HG02623 (cell line): Measurements from ENCODE around the gene EGFL8.
"Not testable (repeated sequence)": the region's sequence is repeated elsewhere in the genome, so short reads cannot be mapped to it uniquely, and the experiment has no call there.

ENCODE experiments used
- ATAC-seq: cut with Tn5 transposase; IDR thresholded peaks from one replicate; pipeline ENCODE4 v1.9.1; 2021; ENCODE audit warnings: moderate library complexity; ENCODE audit not compliant: unreplicated experiment

The EGFL8 gene

DNA sequence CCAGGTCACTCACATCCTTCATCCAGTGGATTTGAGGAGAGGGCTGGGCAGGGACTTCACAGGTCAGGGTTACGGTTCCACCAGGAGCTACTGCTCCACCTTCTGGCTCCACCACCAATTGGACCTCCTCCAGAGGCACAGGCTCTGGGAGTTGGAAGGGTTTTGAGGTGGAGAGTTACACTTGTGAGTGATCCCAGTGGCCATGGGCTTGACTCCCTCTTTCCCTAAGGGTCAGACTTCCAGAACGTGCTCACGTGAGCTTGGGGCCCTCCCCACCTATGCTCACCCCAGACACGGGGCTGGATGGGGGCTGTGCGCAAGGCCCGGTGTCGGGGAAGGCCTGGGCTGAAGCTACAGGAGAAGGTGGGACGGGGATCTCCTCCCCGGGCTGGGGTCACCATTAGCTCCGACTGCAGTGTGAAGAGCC lies 18.2 kb downstream of the EGFL8 start:
- no peak for ATAC-seq

- no peak for ATAC-seq
Measured at GRCh38 chr6:32183030-32183429, 18.6 kb downstream of the EGFL8 start.

DNA sequence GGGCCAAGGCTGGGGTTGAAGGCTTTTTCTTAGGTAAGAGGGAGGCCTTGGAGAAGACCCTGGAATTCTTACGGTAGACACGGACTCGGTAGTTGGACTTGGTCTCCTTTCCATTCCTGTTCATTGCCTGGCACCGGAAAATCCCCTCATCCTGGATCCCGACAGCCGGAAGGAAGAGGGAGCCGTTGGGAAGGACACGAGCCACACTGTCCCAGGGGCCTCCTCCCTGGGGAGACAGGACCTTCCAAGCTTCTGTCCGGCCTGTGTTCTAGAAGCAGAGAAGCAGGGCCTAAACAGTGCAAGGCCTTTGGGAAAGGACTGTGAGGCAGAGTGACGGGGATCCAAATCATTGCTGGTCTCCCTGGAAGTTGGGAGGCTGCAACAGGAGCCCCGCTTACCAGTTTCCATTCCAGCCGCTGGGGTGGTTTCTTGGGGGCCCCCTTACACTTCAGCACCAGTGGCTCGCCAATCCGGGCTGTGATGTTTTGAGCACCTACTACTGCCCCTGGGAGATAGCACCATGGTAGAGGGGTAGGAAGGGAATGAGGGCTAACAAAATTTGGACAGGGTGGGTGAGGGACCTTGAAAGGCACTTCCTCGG lies 19.2 kb downstream of the EGFL8 start:
- no peak for ATAC-seq

DNA sequence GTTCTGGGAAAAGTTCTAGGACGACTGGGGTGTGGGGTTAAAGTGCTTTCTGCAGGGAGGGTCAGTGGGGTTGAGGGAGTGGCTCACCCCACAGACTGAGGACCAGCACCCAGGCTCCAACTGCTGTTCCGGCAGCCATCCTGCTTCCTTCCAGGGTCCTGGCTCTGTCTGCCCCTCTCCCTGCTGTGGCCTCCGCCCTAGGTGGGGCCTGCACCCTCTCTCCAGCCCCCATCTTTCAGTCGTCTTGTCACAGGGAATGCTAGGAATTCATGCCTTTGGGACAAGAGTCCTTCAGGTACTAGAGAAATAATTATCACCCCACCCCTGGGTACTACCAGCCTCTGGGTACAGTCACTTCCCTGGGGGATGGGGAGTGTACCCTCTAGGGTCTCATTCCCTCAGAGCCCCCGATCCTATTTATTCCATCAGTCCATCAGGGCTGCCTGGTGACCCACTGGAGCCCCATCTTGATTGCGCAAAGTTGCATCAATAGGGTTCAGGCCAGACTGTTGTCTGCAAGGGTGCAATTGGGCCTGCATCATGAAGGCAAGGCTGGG lies 19.8 kb downstream of the EGFL8 start, which contains the start of gene AGER:
Gene AGER (minus strand): TSS at position 170 of the 557 bp plus-strand sequence. CDS start 31 bp downstream, at position 139.
- no peak for ATAC-seq

- ATAC-seq: not testable (repeated sequence)
Measured at GRCh38 chr6:32185681-32186131, 21.3 kb downstream of the EGFL8 start.

- ATAC-seq: not testable (repeated sequence)
Measured at GRCh38 chr6:32186151-32186840, 21.9 kb downstream of the EGFL8 start.

GRCh38 chr6:32187009-32187709 lies 22.8 kb downstream of the EGFL8 start:
- no peak for ATAC-seq

GRCh38 chr6:32187725-32188380 lies 23.5 kb downstream of the EGFL8 start:
- ATAC-seq: not testable (repeated sequence)

DNA sequence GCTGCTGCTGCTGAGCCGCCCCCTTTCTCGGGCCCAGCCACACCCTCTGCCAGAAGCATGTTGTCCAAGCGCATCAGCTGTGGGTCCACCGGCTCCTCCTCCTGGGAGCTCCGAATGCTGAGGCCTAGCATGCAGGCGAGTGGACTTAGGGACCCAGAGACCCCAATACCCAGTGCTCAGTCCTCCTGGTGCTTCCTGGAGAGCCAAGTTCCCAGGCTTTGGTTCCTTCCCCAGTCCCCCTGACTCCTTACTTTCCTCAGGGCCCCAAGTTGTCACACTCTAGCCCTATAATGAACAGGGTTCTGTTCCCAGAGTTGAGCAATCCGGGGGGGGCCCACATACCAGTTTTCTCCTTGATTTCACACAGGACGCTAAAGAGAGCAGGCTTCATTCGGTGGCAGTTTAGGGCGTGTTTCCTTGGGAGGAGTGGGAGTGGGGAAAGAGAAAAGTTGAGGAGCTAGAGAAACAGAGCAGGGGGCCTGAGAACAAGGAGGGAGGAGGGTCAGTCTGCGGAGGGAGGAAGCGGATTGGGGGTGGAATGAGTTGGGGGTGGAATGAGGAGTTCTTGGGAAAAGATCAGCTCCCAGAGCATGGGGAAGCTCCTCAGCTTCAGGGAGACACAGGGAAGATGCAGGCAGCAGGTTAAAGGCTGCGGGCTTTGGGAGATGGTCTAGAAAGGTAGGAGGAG lies 24.1 kb downstream of the EGFL8 start:
- no peak for ATAC-seq

GRCh38 chr6:32189069-32189741 lies 24.8 kb downstream of the EGFL8 start:
- no peak for ATAC-seq

- no peak for ATAC-seq
Measured at GRCh38 chr6:32189742-32190053, 25.3 kb downstream of the EGFL8 start.

GRCh38 chr6:32190054-32190851 lies 25.9 kb downstream of the EGFL8 start, which contains the start of gene PBX2:
TSS of gene PBX2 (minus strand) at chr6:32190202. CDS start at chr6:32189915, 287 bp downstream.
- ATAC-seq: peak; percentile 60

DNA sequence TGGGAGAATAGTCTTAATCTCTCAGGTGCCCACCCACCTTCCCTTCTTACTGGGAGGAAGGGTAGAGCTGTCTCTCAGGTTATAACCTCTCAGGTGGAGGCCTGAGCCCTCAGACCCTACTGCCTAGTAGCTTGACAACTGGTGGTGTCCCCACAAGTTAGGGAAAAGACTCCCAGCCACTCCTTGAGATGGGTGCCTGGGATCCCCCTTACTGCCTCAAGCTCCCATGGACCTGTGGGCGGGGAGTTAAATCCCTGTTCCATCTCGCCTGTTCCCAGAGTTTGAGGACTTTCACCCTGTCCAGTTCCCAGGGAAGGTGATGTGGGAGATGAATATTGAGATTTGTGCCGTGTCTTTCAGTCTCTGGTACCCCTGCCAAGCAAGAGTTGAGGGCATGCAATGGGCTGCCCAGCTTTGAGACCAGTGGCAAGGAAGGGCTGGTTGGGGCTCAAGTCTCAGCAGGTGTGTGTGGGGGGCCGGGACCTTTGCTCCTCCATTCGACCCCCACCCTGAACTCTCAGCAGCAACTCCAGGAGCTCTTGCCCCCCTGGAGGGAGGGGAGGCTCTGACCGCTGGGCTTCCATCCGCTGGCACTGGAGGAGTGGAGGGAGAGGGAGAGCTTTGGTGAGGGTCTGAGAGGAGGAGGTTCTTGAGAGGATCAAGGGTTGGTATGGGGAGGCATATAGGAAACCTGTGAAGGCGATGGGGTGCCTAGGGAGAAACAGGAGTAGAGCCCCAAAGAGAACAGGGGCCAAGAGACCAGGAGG lies 26.7 kb downstream of the EGFL8 start:
- no peak for ATAC-seq

DNA sequence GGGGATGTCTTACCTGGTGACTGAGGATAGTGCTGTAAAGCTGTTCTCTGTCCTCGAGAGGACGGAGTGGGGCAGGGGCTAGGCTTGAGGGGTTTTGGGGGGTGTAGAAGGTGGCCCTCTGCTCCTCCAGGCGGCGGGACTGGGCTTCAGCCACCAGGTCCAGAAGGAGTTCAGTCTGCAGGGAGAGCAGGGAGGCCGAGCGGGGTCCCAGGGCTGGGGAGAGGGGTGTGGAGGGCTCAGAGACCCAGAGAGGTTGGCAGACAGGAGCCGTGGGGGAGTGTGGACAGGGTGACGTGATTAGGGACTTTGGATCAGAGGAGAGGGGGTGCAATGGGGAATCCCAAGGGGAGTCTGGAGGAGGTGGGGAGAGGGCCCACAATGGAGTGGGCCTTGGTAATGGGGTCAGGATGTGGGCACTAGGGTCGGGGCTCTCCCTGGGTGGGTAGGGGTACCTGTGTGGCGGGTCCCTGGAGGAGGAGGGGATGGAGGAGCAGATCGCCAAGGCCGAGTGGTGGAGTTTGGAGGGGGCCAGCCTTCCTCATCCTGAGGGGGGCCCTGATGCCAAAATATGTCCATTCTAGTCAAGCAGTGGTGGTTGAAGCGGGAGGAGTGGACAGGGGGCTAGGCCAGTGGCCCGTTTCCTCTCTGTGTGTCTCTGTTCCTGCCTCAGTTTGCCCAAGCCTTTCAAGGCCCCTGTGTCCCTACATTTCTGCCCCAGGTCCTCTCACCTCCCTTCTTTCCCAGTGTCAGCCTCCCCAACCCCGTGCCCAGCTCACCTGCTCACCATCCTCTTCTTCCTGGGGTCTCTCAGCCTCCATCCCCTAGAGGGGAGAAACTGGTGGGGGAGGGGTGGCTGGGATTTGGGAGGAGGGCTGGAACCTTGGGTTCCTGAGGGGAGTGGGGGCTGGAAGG lies 27.6 kb downstream of the EGFL8 start:
- ATAC-seq: no peak

DNA sequence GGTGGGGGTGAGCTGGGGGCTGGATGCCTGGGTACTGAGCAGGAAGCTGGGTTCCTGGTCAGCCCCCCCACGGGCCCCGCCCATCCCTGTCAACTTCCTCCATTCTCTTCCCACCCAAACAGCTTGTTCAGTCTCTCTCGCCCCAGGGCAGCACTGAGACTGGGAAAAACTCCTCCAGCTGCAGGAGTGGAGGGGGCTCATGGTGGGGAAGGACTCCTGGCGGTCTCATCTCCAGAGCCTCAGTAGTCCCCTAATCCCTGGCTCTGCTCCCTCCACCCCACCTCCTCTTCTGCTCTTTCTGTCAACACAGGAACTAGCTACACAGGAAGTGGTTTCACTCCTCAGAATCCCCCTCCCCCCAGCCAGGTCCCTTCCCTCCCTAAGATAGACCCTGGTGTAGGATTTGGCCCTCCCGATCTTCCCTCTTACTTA lies 28.2 kb downstream of the EGFL8 start, which contains the start of gene GPSM3:
Gene GPSM3 (minus strand): TSS at position 36 of the 432 bp plus-strand sequence. CDS start 130 bp downstream, outside the sequence.
- ATAC-seq: no peak

DNA sequence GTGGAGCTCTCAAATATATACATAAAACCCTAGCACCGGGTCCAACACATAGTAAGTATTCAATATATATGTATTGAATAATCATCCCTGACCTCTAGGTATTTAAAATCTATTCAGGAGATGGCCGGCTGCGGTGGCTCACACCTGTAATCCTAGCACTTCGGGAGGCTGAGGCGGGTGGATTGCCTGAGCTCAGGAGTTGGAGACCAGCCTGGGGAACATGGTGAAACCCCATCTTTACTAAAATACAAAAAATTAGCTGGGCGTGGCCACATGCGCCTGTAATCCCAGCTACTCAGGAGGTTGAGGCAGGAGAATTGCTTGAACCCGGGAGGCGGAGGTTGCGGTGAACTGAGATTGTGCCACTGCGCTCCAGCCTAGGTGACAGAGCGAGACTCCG lies 28.7 kb downstream of the EGFL8 start:
- ATAC-seq: not testable (repeated sequence)

GRCh38 chr6:32194388-32194787 lies 30.0 kb downstream of the EGFL8 start:
- ATAC-seq: no peak
